ENCODE measurements around the gene THPO. TPM values are rescaled to one million over a fixed set of nuclear protein-coding genes. Genes with fewer than 3 reads are reported as not detected.

THPO gene
- total and polyA plus RNA-seq, 2 experiments from 2014 or later = 0.14 to 1.9 TPM

GRCh38 chr3:184419171-184419570 is 41.2 kb upstream of the THPO start (continued):
- TF ChIP-seq, protein P1, sequence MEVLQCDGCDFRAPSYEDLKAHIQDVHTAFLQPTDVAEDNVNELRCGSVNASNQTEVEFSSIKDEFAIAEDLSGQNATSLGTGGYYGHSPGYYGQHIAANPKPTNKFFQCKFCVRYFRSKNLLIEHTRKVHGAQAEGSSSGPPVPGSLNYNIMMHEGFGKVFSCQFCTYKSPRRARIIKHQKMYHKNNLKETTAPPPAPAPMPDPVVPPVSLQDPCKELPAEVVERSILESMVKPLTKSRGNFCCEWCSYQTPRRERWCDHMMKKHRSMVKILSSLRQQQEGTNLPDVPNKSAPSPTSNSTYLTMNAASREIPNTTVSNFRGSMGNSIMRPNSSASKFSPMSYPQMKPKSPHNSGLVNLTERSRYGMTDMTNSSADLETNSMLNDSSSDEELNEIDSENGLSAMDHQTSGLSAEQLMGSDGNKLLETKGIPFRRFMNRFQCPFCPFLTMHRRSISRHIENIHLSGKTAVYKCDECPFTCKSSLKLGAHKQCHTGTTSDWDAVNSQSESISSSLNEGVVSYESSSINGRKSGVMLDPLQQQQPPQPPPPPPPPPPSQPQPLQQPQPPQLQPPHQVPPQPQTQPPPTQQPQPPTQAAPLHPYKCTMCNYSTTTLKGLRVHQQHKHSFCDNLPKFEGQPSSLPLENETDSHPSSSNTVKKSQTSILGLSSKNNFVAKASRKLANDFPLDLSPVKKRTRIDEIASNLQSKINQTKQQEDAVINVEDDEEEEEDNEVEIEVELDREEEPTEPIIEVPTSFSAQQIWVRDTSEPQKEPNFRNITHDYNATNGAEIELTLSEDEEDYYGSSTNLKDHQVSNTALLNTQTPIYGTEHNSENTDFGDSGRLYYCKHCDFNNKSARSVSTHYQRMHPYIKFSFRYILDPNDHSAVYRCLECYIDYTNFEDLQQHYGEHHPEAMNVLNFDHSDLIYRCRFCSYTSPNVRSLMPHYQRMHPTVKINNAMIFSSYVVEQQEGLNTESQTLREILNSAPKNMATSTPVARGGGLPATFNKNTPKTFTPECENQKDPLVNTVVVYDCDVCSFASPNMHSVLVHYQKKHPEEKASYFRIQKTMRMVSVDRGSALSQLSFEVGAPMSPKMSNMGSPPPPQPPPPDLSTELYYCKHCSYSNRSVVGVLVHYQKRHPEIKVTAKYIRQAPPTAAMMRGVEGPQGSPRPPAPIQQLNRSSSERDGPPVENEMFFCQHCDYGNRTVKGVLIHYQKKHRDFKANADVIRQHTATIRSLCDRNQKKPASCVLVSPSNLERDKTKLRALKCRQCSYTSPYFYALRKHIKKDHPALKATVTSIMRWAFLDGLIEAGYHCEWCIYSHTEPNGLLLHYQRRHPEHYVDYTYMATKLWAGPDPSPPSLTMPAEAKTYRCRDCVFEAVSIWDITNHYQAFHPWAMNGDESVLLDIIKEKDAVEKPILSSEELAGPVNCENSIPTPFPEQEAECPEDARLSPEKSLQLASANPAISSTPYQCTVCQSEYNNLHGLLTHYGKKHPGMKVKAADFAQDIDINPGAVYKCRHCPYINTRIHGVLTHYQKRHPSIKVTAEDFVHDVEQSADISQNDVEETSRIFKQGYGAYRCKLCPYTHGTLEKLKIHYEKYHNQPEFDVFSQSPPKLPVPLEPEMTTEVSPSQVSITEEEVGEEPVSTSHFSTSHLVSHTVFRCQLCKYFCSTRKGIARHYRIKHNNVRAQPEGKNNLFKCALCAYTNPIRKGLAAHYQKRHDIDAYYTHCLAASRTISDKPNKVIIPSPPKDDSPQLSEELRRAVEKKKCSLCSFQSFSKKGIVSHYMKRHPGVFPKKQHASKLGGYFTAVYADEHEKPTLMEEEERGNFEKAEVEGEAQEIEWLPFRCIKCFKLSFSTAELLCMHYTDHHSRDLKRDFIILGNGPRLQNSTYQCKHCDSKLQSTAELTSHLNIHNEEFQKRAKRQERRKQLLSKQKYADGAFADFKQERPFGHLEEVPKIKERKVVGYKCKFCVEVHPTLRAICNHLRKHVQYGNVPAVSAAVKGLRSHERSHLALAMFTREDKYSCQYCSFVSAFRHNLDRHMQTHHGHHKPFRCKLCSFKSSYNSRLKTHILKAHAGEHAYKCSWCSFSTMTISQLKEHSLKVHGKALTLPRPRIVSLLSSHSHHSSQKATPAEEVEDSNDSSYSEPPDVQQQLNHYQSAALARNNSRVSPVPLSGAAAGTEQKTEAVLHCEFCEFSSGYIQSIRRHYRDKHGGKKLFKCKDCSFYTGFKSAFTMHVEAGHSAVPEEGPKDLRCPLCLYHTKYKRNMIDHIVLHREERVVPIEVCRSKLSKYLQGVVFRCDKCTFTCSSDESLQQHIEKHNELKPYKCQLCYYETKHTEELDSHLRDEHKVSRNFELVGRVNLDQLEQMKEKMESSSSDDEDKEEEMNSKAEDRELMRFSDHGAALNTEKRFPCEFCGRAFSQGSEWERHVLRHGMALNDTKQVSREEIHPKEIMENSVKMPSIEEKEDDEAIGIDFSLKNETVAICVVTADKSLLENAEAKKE (CRISPR knock-in tag; IDR thresholded peaks at IDR 0.05) = no peak
- TF ChIP-seq EZH2phosphoT487 (IDR thresholded peaks at IDR 0.05; ENCODE audit: unreplicated experiment) = no peak
- TF ChIP-seq ZNF331 (CRISPR knock-in tag; IDR thresholded peaks at IDR 0.05; ENCODE audit: low read depth) = no peak
- TF ChIP-seq, protein P2, sequence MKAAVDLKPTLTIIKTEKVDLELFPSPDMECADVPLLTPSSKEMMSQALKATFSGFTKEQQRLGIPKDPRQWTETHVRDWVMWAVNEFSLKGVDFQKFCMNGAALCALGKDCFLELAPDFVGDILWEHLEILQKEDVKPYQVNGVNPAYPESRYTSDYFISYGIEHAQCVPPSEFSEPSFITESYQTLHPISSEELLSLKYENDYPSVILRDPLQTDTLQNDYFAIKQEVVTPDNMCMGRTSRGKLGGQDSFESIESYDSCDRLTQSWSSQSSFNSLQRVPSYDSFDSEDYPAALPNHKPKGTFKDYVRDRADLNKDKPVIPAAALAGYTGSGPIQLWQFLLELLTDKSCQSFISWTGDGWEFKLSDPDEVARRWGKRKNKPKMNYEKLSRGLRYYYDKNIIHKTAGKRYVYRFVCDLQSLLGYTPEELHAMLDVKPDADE (IDR thresholded peaks at IDR 0.05) = no peak
- TF ChIP-seq REST (IDR thresholded peaks at IDR 0.05; ENCODE audit: unreplicated experiment) = no peak
- no peak for TF ChIP-seq JUNB (IDR thresholded peaks at IDR 0.05; ENCODE audit: unreplicated experiment)
